HEK293 (cell line): ENCODE data around the gene XDH.

Experiments
- ATF2 ChIP-seq: fragments of 450-650 bp; formaldehyde crosslinking; IDR thresholded peaks from 2 replicates; pipeline ENCODE4 v1.5.1; 2016; ENCODE audit warnings: missing biosample characterization, missing genetic modification characterization, low read depth
- CTCF ChIP-seq: fragments of 450-650 bp; formaldehyde crosslinking; IDR thresholded peaks from 2 replicates; pipeline ENCODE4 v1.5.1; 2016; ENCODE audit warnings: missing biosample characterization, missing genetic modification characterization
- KLF7 ChIP-seq: fragments of 450-650 bp; formaldehyde crosslinking; IDR thresholded peaks from 2 replicates; pipeline ENCODE4 v1.5.1; 2016; ENCODE audit warnings: missing biosample characterization, missing genetic modification characterization, borderline replicate concordance
- OVOL3 ChIP-seq: fragments of 450-650 bp; formaldehyde crosslinking; IDR thresholded peaks from 2 replicates; pipeline ENCODE4 v1.5.1; 2016; ENCODE audit warnings: missing biosample characterization, missing genetic modification characterization
- PBX3 ChIP-seq: sonication (generic); formaldehyde crosslinking; IDR thresholded peaks from 2 replicates; pipeline ENCODE4 v1.8.1; 2022; ENCODE audit warnings: mild to moderate bottlenecking, moderate library complexity, missing genetic modification reagents
- PRDM1 ChIP-seq: fragments of 450-650 bp; formaldehyde crosslinking; IDR thresholded peaks from 2 replicates; pipeline ENCODE4; 2016; ENCODE audit warnings: missing biosample characterization, missing genetic modification characterization
- ZIC2 ChIP-seq: fragments of 450-650 bp; formaldehyde crosslinking; IDR thresholded peaks from 2 replicates; pipeline ENCODE4 v1.5.1; 2016; ENCODE audit warnings: missing biosample characterization, missing genetic modification characterization
- ZNF501 ChIP-seq: fragments of 450-650 bp; formaldehyde crosslinking; IDR thresholded peaks from 2 replicates; pipeline ENCODE4 v1.5.1; 2016; ENCODE audit warnings: missing biosample characterization, missing genetic modification characterization

GRCh38 chr2:31384351-31384750 lies 30.2 kb downstream of the XDH start:
- no peak for TF ChIP-seq ZIC2 (tag by site-specific recombination)
- TF ChIP-seq PBX3 (CRISPR knock-in tag) = no peak
- TF ChIP-seq ZNF501 (tag by site-specific recombination) = no peak
- TF ChIP-seq CTCF (tag by site-specific recombination) = no peak
- TF ChIP-seq ATF2 (tag by site-specific recombination) = no peak
- TF ChIP-seq PRDM1 (tag by site-specific recombination) = no peak
- TF ChIP-seq OVOL3 (tag by site-specific recombination) = no peak
- no peak for TF ChIP-seq KLF7 (tag by site-specific recombination)
